ENCODE measurements around the gene LRRC36.

GRCh38 chr16:67350324-67350723, 23.7 kb downstream of the LRRC36 start:
- no peak for TF ChIP-seq CTCF (IDR thresholded peaks at IDR 0.05; ENCODE audit: insufficient read depth, low read length)
- no peak for TF ChIP-seq POLR2AphosphoS5 (IDR thresholded peaks at IDR 0.05; ENCODE audit: low read depth)
- no peak for TF ChIP-seq GABPA (IDR thresholded peaks at IDR 0.05; ENCODE audit: low read depth)
